ACHN (cell line): Measurements from ENCODE around the gene GPC6.

Experiments
- DNase-seq: peaks from one replicate; pipeline ENCODE4 v3.0.0-alpha.2; 2015
- in situ Hi-C: cut with HindIII; loops from 2 replicates; pipeline ENCODE4 v1.10.0; 2017; ENCODE audit warnings: low sequenced_read_pairs, low pct_ligation_motif_present, low pct_unique_long_range_greater_than_20kb

GPC6 gene

DNA sequence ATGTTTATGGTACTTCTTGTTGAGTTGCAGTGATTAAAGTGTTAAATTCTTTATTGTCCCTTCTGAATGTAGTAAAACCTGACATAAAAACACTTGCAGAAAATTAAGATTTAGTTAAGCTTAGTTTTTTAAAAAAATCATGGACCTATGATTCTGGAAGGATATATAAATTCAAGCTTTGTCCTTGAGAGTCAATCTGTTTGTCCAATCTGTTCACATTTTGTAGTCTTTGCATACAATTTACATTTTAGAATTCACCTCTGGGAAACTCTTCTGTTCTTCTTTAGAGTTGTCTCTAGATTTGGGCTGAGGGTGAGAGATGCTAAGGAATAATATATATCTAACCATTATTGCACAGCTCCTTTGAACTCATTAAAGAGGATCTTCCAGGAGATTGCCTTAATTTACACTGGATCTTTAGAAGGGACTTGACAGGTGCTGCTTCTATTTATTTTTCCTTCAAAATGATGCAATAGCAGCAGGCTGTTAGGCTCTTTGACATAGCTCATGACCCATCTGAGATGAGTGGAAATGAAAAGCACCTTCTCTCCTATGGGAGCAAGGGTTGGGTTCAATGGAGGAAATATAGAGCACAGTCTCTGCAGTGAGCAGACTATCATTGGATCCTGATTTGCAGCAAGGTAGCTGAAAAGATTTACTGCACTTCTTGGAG is 433.9 kb downstream of the GPC6 start:
- DNase-seq, result no peak
- in situ Hi-C loops, result no loop called here

- in situ Hi-C loops, result no loop called here
- DNase-seq, result no peak
Measured at GRCh38 chr13:93670866-93671265, 444.3 kb downstream of the GPC6 start.

DNA sequence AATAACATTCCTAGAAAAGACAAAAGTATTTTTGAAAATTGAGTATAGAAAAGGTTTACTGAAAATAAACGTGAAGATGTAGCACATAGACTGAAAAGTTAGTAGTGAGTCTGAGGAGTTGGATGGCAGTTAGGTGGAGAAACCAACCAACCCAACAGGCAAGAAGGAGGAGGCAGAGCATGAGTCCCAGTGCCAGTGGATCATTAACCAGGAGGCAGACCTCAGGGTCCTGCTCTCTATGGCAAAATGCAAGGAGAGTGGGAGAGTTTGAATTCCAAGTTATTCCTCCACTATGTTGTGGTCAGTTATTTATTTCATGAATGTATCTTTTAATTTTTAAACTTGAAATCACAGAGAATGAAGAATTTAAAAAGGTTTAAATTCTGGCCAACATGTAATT is 446.4 kb downstream of the GPC6 start:
- in situ Hi-C loops, result no loop called here
- peak; percentile 76 for DNase-seq

DNA sequence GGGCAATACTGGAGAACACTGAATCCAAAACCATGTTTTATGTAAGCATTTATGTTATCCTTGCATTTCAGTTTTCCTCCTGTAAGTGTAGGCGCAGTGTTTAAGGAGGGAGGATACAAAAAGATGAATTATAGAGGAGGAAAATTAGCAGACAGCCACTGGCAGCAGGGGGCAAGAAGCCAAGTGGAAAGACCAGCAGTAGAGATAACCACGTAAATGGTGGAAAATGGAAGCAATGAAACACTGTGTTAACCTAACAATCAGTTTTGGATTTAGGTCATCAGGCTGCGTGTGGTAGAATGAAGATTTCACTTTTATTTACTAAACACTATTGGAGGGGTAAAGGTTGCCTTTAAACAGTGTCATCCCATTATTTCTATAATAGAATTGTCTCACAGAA is 447.3 kb downstream of the GPC6 start:
- no peak for DNase-seq
- in situ Hi-C loops, result no loop called here

DNA sequence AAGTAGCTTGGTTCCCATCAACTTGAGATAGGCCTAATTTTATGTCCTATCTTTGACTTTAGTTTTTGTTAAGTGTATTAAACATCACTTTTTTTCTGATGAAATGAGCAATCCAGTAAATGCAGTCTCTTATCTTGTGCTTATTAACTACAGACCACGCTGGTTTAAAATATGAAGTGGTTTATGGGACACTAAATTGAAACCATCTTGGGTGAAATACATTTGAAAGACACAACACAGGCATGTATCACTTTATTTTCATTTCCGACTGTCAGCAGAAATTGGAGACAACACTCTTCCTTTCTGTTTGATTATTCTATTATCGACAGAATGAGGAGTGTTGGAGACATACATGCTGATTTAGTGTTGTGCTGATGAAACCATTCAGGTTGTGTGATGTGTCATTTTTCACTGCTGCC is 447.7 kb downstream of the GPC6 start:
- no peak for DNase-seq
- in situ Hi-C loops, result no loop called here

DNA sequence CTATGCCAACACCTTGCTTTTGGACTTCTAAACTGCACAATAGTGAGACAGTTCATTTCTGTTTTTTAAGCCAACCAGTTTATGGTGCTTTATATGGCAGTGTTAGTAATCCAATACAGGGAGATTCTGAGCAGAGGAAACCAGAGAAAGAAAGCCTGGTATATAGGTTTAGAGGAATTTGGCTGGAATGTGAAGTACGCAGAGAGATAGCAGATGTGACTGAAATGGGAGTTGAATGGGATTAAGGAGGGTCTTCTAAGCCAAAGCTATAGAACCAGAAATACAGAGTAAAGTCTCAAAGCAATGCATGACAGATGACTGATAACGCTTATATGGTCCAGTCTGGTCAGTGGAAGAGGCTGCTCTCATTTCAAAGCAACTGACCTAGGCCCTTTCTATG is 453.7 kb downstream of the GPC6 start:
- DNase-seq, result no peak
- in situ Hi-C loops, result no loop called here

- no peak for DNase-seq
- in situ Hi-C loops, result no loop called here
Measured at GRCh38 chr13:93685900-93686299, 459.3 kb downstream of the GPC6 start.

GRCh38 chr13:93686399-93686798 is 459.8 kb downstream of the GPC6 start:
- DNase-seq, result no peak
- in situ Hi-C loops, result no loop called here

GRCh38 chr13:93687261-93687660 is 460.7 kb downstream of the GPC6 start:
- in situ Hi-C loops, result no loop called here
- DNase-seq, result no peak

DNA sequence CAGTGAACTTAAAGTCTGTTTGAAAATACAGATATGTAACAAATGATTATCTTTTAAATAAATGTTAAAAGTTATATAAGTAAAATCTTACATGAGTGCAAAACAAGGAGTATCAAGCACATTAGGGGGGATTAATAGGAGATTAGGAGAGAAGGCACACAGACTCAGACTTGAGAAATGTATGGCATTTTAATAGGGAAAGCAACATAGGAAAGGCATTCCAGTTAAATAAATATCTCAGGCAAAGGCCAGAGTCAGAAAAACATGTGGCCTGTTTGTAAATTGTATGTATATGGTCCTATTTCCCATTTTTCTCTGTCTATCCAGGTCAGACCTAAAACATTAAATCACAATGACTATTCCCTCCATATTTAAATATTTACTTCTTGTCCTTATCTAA is 462.7 kb downstream of the GPC6 start:
- peak; percentile 7 for DNase-seq
- in situ Hi-C loops, result no loop called here

- DNase-seq, result peak; percentile 29
- in situ Hi-C loops, result no loop called here
Measured at GRCh38 chr13:93690139-93690538, 463.5 kb downstream of the GPC6 start.

DNA sequence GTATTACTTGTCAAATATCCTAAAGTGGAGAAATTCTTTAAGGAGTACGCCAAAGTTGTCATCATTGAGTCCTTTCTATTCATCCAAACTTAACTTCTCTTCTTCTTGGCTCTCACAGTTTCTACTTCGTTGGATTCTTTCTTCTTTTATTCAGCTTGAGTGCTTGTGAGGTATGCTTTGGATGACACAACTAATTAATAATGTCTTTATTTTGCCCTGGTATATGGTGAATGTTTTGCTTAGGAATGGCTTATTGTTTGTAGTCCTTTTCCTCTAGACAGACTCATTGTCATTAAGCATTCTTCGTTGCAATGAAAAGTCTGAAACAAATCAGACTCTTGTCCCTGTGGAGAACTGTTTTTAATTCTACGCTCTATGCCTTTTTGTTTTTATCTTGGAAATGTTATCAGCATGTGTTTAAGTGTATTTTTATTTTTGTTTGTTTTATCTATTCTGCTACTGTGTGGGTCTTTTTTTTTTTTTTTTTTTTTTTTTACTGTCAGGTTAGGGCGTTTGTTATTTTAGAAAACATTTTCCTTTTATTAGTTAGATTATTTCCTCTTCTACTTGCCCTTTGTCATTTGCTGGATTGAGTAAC is 471.5 kb downstream of the GPC6 start:
- in situ Hi-C loops, result no loop called here

GRCh38 chr13:93700115-93700514 is 473.5 kb downstream of the GPC6 start:
- in situ Hi-C loops, result no loop called here
- peak; percentile 2 for DNase-seq

More for the DNA sequence above, 471.5 kb downstream of the GPC6 start:
- DNase-seq, result no peak

- in situ Hi-C loops, result no loop called here
- DNase-seq, result no peak
Measured at GRCh38 chr13:93708308-93709075, 481.9 kb downstream of the GPC6 start.

- in situ Hi-C loops, result no loop called here
- no peak for DNase-seq
Measured at GRCh38 chr13:93709506-93710244, 483.1 kb downstream of the GPC6 start.

GRCh38 chr13:93714171-93714570 is 487.6 kb downstream of the GPC6 start:
- no peak for DNase-seq
- in situ Hi-C loops, result no loop called here

DNA sequence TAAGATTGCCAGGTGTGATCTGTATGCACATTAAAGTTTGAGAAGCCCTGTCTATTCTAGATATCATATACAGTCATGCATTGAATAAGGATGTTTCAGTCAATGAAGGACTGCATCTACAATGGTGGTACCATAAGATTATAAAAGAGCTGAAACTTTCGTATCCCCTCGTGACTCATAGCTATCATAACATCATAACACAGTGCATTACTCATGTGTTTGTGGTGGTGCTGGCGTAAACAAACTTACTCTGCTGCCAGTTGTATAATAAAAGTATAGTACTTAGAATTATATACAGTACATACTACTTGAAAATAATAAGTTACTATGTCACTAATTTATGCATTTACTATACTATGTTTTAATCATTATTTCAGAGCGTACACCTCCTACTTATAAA is 489.3 kb downstream of the GPC6 start:
- DNase-seq, result no peak
- in situ Hi-C loops, result no loop called here

GRCh38 chr13:93716623-93717022 is 490.0 kb downstream of the GPC6 start:
- no peak for DNase-seq
- in situ Hi-C loops, result no loop called here

GRCh38 chr13:93721483-93721882 is 494.9 kb downstream of the GPC6 start:
- in situ Hi-C loops, result no loop called here

More at GRCh38 chr13:93721483-93721882, 494.9 kb downstream of the GPC6 start:
- no peak for DNase-seq
